ENCODE results near the gene MGAT5. TPM values are rescaled to one million over a fixed set of nuclear protein-coding genes. Genes with fewer than 3 reads are reported as not detected.

Gene MGAT5
- total and polyA plus RNA-seq, 2 donors from 2014 or later = 14.3 to 40.9 TPM

DNA sequence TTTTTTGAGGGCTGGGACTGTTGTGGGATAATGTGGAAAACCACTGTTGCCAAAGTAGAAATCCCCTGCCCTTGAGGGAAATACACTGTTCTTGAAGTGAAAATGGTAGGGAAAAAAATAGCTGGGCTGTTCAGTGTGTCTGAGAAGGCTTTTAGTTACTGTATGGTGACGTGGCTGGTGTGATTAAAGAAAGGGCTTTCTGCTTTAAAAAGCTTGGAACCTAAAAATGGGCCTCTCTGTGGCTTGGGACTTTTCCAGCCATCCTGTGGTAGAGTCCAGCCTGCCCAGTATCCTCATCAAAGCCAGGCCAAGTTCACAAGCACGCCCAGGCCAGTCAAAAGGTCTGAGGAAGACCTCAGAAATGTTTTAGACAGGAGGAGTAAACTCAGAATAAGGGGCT, 6.8 kb downstream of the MGAT5 start:
- no peaks in the 10 kb centered on the region for H3K27me3 ChIP-seq (ENCODE audit: control insufficient read depth, insufficient read depth, low read length)
- FAIRE-seq (no peak), DNase-seq (no peak)
- no peak overlapping the region for H3K9ac ChIP-seq (ENCODE audit: low read length in 3 of 3)
- H3K4me1 ChIP-seq (ENCODE audit: control insufficient read depth in 2 of 3, insufficient read depth in 2 of 3, low read depth in 1 of 3, low read length in 3 of 3) = peaks cover 0 to 16% (median 6%) of the 10 kb centered on the region in 3 donors
- no peak overlapping the region for H3K27ac ChIP-seq (ENCODE audit: low read depth in 2 of 2, low read length in 2 of 2)
- H3K9me3 ChIP-seq (ENCODE audit: control insufficient read depth in 2 of 3, insufficient read depth in 1 of 3, low read length in 3 of 3) = no peaks in the 10 kb centered on the region
- H3K4me3 ChIP-seq (ENCODE audit: low read length in 3 of 3) = no peak overlapping the region
- intact Hi-C loops (cut with DNase I) = no loop called here
- no peaks in the 10 kb centered on the region for H3K36me3 ChIP-seq (ENCODE audit: control insufficient read depth in 2 of 3, insufficient read depth in 3 of 3, low read length in 3 of 3)
- TF ChIP-seq, protein P1, sequence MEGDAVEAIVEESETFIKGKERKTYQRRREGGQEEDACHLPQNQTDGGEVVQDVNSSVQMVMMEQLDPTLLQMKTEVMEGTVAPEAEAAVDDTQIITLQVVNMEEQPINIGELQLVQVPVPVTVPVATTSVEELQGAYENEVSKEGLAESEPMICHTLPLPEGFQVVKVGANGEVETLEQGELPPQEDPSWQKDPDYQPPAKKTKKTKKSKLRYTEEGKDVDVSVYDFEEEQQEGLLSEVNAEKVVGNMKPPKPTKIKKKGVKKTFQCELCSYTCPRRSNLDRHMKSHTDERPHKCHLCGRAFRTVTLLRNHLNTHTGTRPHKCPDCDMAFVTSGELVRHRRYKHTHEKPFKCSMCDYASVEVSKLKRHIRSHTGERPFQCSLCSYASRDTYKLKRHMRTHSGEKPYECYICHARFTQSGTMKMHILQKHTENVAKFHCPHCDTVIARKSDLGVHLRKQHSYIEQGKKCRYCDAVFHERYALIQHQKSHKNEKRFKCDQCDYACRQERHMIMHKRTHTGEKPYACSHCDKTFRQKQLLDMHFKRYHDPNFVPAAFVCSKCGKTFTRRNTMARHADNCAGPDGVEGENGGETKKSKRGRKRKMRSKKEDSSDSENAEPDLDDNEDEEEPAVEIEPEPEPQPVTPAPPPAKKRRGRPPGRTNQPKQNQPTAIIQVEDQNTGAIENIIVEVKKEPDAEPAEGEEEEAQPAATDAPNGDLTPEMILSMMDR (IDR thresholded peaks at IDR 0.05; ENCODE audit: borderline replicate concordance, extremely low read depth, insufficient read depth) = no peak

DNA sequence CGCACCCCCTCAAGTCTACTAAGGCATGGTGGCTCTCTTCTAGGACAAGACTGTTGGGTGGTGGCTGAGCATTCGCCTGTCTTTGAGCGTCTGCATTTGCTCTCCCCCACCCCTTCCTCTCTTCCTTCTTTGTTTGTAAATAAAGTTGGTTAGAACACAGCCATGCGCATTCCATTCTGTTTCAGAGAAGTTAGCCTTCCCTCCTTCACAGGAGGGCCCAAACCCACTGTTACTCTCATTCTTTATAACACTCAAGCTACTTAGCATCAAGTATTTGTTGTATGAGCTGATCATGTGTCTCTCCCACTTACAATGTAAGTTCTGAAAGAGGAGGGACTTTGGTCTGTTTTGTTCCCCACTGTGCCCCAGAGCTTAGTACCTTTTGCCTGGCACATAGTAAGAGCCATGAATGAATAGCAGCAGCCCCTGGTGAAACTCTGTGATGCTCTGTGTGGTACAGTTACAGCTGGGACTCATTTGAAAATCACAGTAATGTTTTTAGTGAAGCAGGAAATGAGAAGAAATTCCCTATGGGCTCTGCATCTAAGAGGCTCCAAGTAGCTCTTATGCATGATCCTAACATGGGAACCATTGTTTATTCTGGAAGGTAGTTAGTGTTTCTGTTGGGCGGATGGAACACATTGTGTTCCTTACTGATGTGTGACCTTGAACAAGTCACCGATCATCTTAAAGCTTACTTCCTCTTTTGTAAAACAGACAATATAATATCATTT, 7.7 kb downstream of the MGAT5 start:
- Histone ChIP-seq H3K27ac (ENCODE audit: low read depth in 2 of 2, low read length in 2 of 2) (peak overlapping the region in 1 of 2 donors; percentile 52), H3K9me3 (ENCODE audit: control insufficient read depth in 2 of 3, insufficient read depth in 1 of 3, low read length in 3 of 3) (no peaks in the 10 kb centered on the region), H3K9ac (ENCODE audit: low read length in 3 of 3) (no peak overlapping the region), H3K4me3 (ENCODE audit: low read length in 3 of 3) (no peak overlapping the region), H3K4me1 (ENCODE audit: control insufficient read depth in 2 of 3, insufficient read depth in 2 of 3, low read depth in 1 of 3, low read length in 3 of 3) (peaks cover 0 to 16% (median 6%) of the 10 kb centered on the region in 3 donors), H3K36me3 (ENCODE audit: control insufficient read depth in 2 of 3, insufficient read depth in 3 of 3, low read length in 3 of 3) (no peaks in the 10 kb centered on the region), H3K27me3 (ENCODE audit: control insufficient read depth, insufficient read depth, low read length) (no peaks in the 10 kb centered on the region)
- TF ChIP-seq, protein P1 (IDR thresholded peaks at IDR 0.05; ENCODE audit: borderline replicate concordance, extremely low read depth, insufficient read depth) = no peak
- no peak for FAIRE-seq
- DNase-seq = peak in 1 of 5 donors; percentile 56
- intact Hi-C loops (cut with DNase I) = no loop called here

DNA sequence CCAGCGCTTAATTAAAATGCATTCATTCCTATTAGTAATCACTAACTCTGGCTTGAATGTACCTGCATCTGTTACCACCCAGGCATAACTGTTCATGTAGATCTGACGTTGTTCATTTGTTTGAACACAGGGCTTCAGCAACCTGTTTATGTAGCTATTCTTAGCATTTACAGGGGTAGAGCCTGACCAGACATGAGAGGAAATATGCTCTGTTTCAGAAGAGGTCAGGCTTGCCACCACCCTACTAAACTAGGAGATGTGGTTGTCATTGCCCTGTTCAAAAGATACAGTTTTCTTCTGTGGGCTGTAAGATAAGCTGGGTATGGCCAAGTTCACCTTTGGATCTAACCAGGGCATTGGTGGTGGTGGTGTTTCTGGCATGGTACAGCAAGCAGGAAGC, 8.8 kb downstream of the MGAT5 start:
- Histone ChIP-seq H3K27me3 (ENCODE audit: control insufficient read depth, insufficient read depth, low read length) (no peaks in the 10 kb centered on the region), H3K9ac (ENCODE audit: low read length in 3 of 3) (no peak overlapping the region), H3K27ac (ENCODE audit: low read depth in 2 of 2, low read length in 2 of 2) (no peak overlapping the region), H3K36me3 (ENCODE audit: control insufficient read depth in 2 of 3, insufficient read depth in 3 of 3, low read length in 3 of 3) (no peaks in the 10 kb centered on the region), H3K9me3 (ENCODE audit: control insufficient read depth in 2 of 3, insufficient read depth in 1 of 3, low read length in 3 of 3) (no peaks in the 10 kb centered on the region), H3K4me1 (ENCODE audit: control insufficient read depth in 2 of 3, insufficient read depth in 2 of 3, low read depth in 1 of 3, low read length in 3 of 3) (peaks cover 0 to 16% (median 6%) of the 10 kb centered on the region in 3 donors), H3K4me3 (ENCODE audit: low read length in 3 of 3) (no peak overlapping the region)
- TF ChIP-seq, protein P1 (IDR thresholded peaks at IDR 0.05; ENCODE audit: borderline replicate concordance, extremely low read depth, insufficient read depth) = no peak
- intact Hi-C loops (cut with DNase I) = no loop called here
- no peak for FAIRE-seq
- DNase-seq = no peak
